Diencephalon (tissue), 1 donor: ENCODE data around the gene UEVLD. TPM values are rescaled to one million over a fixed set of nuclear protein-coding genes. Genes with fewer than 3 reads are reported as not detected.

Source experiments
- total RNA-seq: library from RNA; depleted of rRNA; stranded (reverse); fragments of >200 nt; gene quantifications from one replicate; pipeline ENCODE4 v1.2.3, GENCODE V29; 2014

UEVLD gene
- total RNA-seq = 20.1 TPM

GRCh38 chr11:18588297-18589252 lies at the start of gene UEVLD:
Gene UEVLD, minus strand, starts transcription at chr11:18588734. Its CDS starts 80 bp downstream, at chr11:18588654.

GRCh38 chr11:18634140-18635032 lies 45.9 kb upstream of the UEVLD start, which contains the start of gene SPTY2D1:
Gene SPTY2D1, minus strand, starts transcription at chr11:18634342. Its CDS starts 85 bp downstream, at chr11:18634257.

GRCh38 chr11:18599739-18600230 lies 11.3 kb upstream of the UEVLD start, which contains the start of gene MISFA:
Gene MISFA, plus strand, starts transcription at chr11:18599789. Its CDS starts 140 bp downstream, at chr11:18599929.

GRCh38 chr11:18526521-18527296 lies 61.8 kb downstream of the UEVLD start, which contains the start of gene TSG101:
Gene TSG101, minus strand, starts transcription at chr11:18526942. Its CDS starts 126 bp downstream, at chr11:18526816.

Other genes with a start within 250 kb of the UEVLD start
- gene LDHA, start 194.2 kb downstream of the UEVLD start, total RNA-seq = 196 TPM
- not detected for gene LDHC, start 176.4 kb downstream of the UEVLD start, total RNA-seq
- gene LDHAL6A, start 132.9 kb downstream of the UEVLD start, total RNA-seq = 0.46 TPM
- 84.7 TPM for gene TSG101, start 61.8 kb downstream of the UEVLD start, total RNA-seq
- gene MISFA, start 11.1 kb upstream of the UEVLD start, total RNA-seq = 1.2 TPM
- gene SPTY2D1, start 45.6 kb upstream of the UEVLD start, total RNA-seq = 11.8 TPM
- gene TMEM86A, start 110.0 kb upstream of the UEVLD start, total RNA-seq = 6.7 TPM
- gene IGSF22, start 137.5 kb upstream of the UEVLD start, total RNA-seq = 0.46 TPM
- 43.4 TPM for gene PTPN5, start 203.1 kb upstream of the UEVLD start, total RNA-seq